Loucy (cell line): Measurements from ENCODE around the gene U2AF1.
"Not testable (repeated sequence)": the region's sequence is repeated elsewhere in the genome, so short reads cannot be mapped to it uniquely, and the experiment has no call there.

ENCODE experiments used
- H2AFZ ChIP-seq: fragments of 200-600 bp; sonication (generic); 2 replicates; pipeline ENCODE4 v1.6.0; 2016; ENCODE audit warnings: antibody characterized with exemption, mild to moderate bottlenecking, low read length, moderate library complexity
- H3F3A ChIP-seq: fragments of 200-600 bp; 2 replicates; pipeline ENCODE4 v1.6.0; 2016; ENCODE audit warnings: antibody characterized with exemption, low read depth, mild to moderate bottlenecking
- H3K27me3 ChIP-seq: fragments of 200-600 bp; sonication (generic); 2 replicates; pipeline ENCODE4 v1.6.1; 2014; ENCODE audit warnings: low read length, mild to moderate bottlenecking; ENCODE audit not compliant: insufficient read depth, poor library complexity, severe bottlenecking
- H3K36me3 ChIP-seq: fragments of 200-600 bp; sonication (generic); 2 replicates; pipeline ENCODE4 v1.6.1; 2016; ENCODE audit warnings: low read length; ENCODE audit not compliant: insufficient read depth
- H3K4me1 ChIP-seq: fragments of 200-600 bp; sonication (generic); 2 replicates; pipeline ENCODE4 v1.5.1; 2014; ENCODE audit warnings: low read length, mild to moderate bottlenecking; ENCODE audit not compliant: insufficient read depth, poor library complexity, severe bottlenecking
- H3K4me2 ChIP-seq: fragments of 200-600 bp; sonication (generic); 2 replicates; pipeline ENCODE4 v1.6.0; 2014; ENCODE audit warnings: antibody characterized with exemption, low read length, low read depth, mild to moderate bottlenecking; ENCODE audit not compliant: poor library complexity, severe bottlenecking
- H3K4me3 ChIP-seq: fragments of 200-600 bp; sonication (generic); 2 replicates; pipeline ENCODE4 v1.5.1; 2014; ENCODE audit warnings: low read length, mild to moderate bottlenecking, mixed read lengths; ENCODE audit not compliant: poor library complexity, severe bottlenecking
- H3K79me2 ChIP-seq: fragments of 200-600 bp; sonication (generic); 2 replicates; pipeline ENCODE4 v1.6.1; 2014; ENCODE audit warnings: low read length; ENCODE audit not compliant: insufficient read depth
- H3K9ac ChIP-seq: fragments of 200-600 bp; sonication (generic); 2 replicates; pipeline ENCODE4 v1.6.0; 2014; ENCODE audit warnings: mild to moderate bottlenecking, low read depth, low read length, moderate library complexity; ENCODE audit not compliant: poor library complexity, severe bottlenecking
- H3K9me2 ChIP-seq: fragments of 200-600 bp; sonication (generic); replicated peaks from 2 replicates; pipeline ENCODE4 v1.6.1; 2016; ENCODE audit warnings: low read depth, low read length, mixed read lengths
- H3K9me3 ChIP-seq: fragments of 200-600 bp; sonication (generic); 2 replicates; pipeline ENCODE4 v1.6.1; 2014; ENCODE audit warnings: mild to moderate bottlenecking, antibody characterized with exemption, low read length, low read depth; ENCODE audit not compliant: insufficient read depth
- H4K20me1 ChIP-seq: fragments of 200-600 bp; sonication (generic); 2 replicates; pipeline ENCODE4 v1.6.0; 2014; ENCODE audit warnings: antibody characterized with exemption, low read length, mild to moderate bottlenecking; ENCODE audit not compliant: insufficient read depth, poor library complexity, severe bottlenecking

The U2AF1 gene

GRCh38 chr21:43102281-43102680 is 5.1 kb downstream of the U2AF1 start:
- H4K20me1 ChIP-seq, H2AFZ ChIP-seq, H3K36me3 ChIP-seq, H3K4me2 ChIP-seq, H3F3A ChIP-seq, H3K4me3 ChIP-seq, H3K79me2 ChIP-seq, H3K4me1 ChIP-seq, H3K9me3 ChIP-seq, H3K9ac ChIP-seq, H3K9me2 ChIP-seq, H3K27me3 ChIP-seq: not testable (repeated sequence)

DNA sequence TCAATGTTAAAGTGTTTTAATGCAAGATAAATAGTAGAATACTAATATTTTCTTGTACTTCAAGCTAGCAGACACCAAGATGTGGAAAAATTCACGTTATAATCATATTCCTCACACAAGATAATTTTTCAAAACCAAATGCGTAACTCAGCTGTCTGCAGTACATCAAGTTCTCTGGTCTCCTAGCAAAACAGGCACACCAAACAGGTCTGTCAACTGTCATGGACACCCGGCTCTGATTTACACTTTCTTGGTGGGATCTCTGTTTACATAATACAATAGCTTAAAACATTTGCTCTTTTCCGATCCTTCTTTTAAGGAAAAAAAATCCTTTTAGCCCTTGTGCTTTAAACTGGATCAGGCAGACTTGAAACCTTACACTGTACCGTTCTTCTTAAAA is 5.7 kb downstream of the U2AF1 start:
- H3K4me2 ChIP-seq, H3K9ac ChIP-seq, H3K9me3 ChIP-seq, H3K79me2 ChIP-seq, H4K20me1 ChIP-seq, H3F3A ChIP-seq, H3K4me3 ChIP-seq, H3K9me2 ChIP-seq, H3K4me1 ChIP-seq, H2AFZ ChIP-seq, H3K36me3 ChIP-seq, H3K27me3 ChIP-seq: not testable (repeated sequence)

GRCh38 chr21:43101000-43101399 is 6.4 kb downstream of the U2AF1 start:
- H3F3A ChIP-seq, H3K4me3 ChIP-seq, H3K4me2 ChIP-seq, H3K9me3 ChIP-seq, H3K79me2 ChIP-seq, H4K20me1 ChIP-seq, H3K4me1 ChIP-seq, H2AFZ ChIP-seq, H3K9ac ChIP-seq, H3K36me3 ChIP-seq, H3K9me2 ChIP-seq, H3K27me3 ChIP-seq: not testable (repeated sequence)

GRCh38 chr21:43091979-43092614 is 15.3 kb downstream of the U2AF1 start:
- not testable (repeated sequence) for H3K4me1 ChIP-seq, H3K9ac ChIP-seq

GRCh38 chr21:43090947-43091346 is 16.4 kb downstream of the U2AF1 start:
- H3K79me2 ChIP-seq, H3K4me3 ChIP-seq, H3F3A ChIP-seq, H3K9ac ChIP-seq, H3K4me1 ChIP-seq, H3K27me3 ChIP-seq, H3K36me3 ChIP-seq, H3K9me3 ChIP-seq, H4K20me1 ChIP-seq, H3K4me2 ChIP-seq, H3K9me2 ChIP-seq, H2AFZ ChIP-seq: not testable (repeated sequence)

More at GRCh38 chr21:43091979-43092614, 15.3 kb downstream of the U2AF1 start:
- not testable (repeated sequence) for H3K79me2 ChIP-seq, H3K9me2 ChIP-seq, H2AFZ ChIP-seq, H3K36me3 ChIP-seq, H3K9me3 ChIP-seq, H3K4me2 ChIP-seq, H3K27me3 ChIP-seq, H4K20me1 ChIP-seq, H3K4me3 ChIP-seq, H3F3A ChIP-seq

GRCh38 chr21:43089463-43089862 is 17.9 kb downstream of the U2AF1 start:
- not testable (repeated sequence) for H3K9me2 ChIP-seq, H3F3A ChIP-seq, H3K4me2 ChIP-seq, H3K4me3 ChIP-seq, H3K79me2 ChIP-seq, H2AFZ ChIP-seq, H3K9me3 ChIP-seq, H3K4me1 ChIP-seq, H3K36me3 ChIP-seq, H4K20me1 ChIP-seq, H3K9ac ChIP-seq, H3K27me3 ChIP-seq

DNA sequence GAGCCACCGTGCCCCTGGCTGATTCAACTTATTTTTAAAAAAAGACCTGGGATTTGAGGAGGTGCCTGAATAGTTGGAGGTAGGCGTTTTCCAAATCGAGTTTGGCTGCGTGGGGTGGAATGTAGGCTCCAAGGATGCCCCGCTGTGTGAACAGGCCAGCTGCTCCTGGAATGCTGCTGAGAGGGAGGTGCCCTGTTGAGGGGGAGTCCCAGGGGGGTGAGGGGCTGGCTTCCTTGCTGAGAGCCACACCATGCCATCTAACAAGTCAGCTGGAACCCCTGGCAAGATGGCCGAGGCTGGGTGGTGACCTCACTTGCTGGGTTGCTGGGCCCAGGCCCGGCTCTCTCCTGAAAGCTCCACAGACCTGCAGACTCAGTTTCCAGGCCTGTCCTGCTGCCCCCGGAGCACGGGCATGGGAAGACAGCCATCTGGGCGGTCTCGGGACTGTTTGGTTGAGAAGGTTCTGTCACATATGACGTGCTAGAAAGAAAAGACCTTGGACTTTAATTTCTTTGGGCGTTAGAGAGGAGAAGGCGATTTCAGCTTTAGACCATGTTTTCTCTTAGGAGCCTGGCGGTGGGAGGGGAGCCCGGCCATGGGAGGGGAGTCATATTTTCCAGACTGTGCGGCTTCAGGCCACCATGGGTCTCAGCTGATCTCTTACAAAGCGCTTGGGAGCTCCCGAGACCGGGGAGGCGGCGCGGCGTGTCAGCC is 24.6 kb downstream of the U2AF1 start:
- not testable (repeated sequence) for H3K4me2 ChIP-seq, H3K4me3 ChIP-seq, H3F3A ChIP-seq, H3K79me2 ChIP-seq, H3K27me3 ChIP-seq, H3K4me1 ChIP-seq, H4K20me1 ChIP-seq, H3K9me3 ChIP-seq, H3K36me3 ChIP-seq, H3K9ac ChIP-seq, H3K9me2 ChIP-seq, H2AFZ ChIP-seq
